K562 (cell line): ENCODE measurements around the gene MLST8. TPM values are rescaled to one million over a fixed set of nuclear protein-coding genes. Genes with fewer than 3 reads are reported as not detected.

ENCODE experiments used
- ATAC-seq: fragments of 200-7000 bp; cut with Tn5 transposase; 3 replicates; pipeline ENCODE4 v1.9.1; 2020; ENCODE audit warnings: moderate library complexity
- BruUV-seq: library from RNA; stranded (reverse); fragments of 400-500 nt; replicated peaks from 2 replicates; lab custom pipeline; 2021; lab: Mats Ljungman, UMichigan
- CTCF ChIA-PET: fragments of 300-600 bp; formaldehyde crosslinking; extraction: SDS; loops from one replicate; lab custom pipeline; 2021; ENCODE audit warnings: low intra/inter-chr PET ratio; lab: Yijun Ruan, JAX
- POLR2A ChIA-PET: fragments of 300-600, 350-650 bp; sonication (Branson Sonifier 250); formaldehyde crosslinking; extraction: SDS; loops from one replicate; lab custom pipeline; 2021; ENCODE audit warnings: antibody characterized with exemption, inconsistent platforms; lab: Yijun Ruan, JAX
- DNase-seq, 4 experiments: peaks; one replicate each; pipeline versions ENCODE4 v3.0.0 to v3.0.0-alpha.2; 2011 to 2018; ENCODE audit warnings: low spot score in 3 of 4, mixed read lengths in 3 of 4; ENCODE audit errors: extremely low read depth in 1 of 4
- FAIRE-seq: peaks from 2 replicates; lab custom pipeline; 2011; peaks lifted over from hg19 to GRCh38; lab: Jason Lieb, UNC
- H2AFZ ChIP-seq: 2 replicates; pipeline ENCODE4 v1.6.0; 2011; ENCODE audit warnings: low read depth, low read length, control low read depth, inconsistent platforms
- H3K27ac ChIP-seq: fragments of 200-600 bp; 3 replicates; pipeline ENCODE4 v1.8.0; 2011; ENCODE audit warnings: low read depth, mild to moderate bottlenecking, control low read depth, inconsistent platforms, low read length, moderate library complexity, mixed read lengths; ENCODE audit errors: extremely low read depth
- H3K27me3 ChIP-seq, 2 experiments: fragments of 300-600 bp in 1 of 2; 2 replicates in 1 of 2; 3 replicates in 1 of 2; pipeline versions ENCODE4 v1.6.0 to v1.8.0; 2011; ENCODE audit warnings: inconsistent platforms in 2 of 2, low read length in 2 of 2, mild to moderate bottlenecking in 1 of 2, mixed read lengths in 1 of 2, moderate library complexity in 1 of 2; ENCODE audit not compliant: control insufficient read depth in 2 of 2, insufficient read depth in 2 of 2
- H3K36me3 ChIP-seq: fragments of 300-600 bp; 3 replicates; pipeline ENCODE4 v1.8.0; 2011; ENCODE audit warnings: mild to moderate bottlenecking, low read length, inconsistent platforms; ENCODE audit not compliant: control insufficient read depth, insufficient read depth
- H3K4me1 ChIP-seq, 2 experiments: fragments of 200-600 bp in 1 of 2; replicated peaks in 1 of 2; 2 replicates in 1 of 2; 3 replicates in 1 of 2; pipeline versions ENCODE4 v1.5.1 to v1.8.0; 2011; ENCODE audit warnings: inconsistent platforms in 2 of 2, low read length in 2 of 2, mild to moderate bottlenecking in 1 of 2, mixed read lengths in 1 of 2, moderate library complexity in 1 of 2; ENCODE audit not compliant: control insufficient read depth in 2 of 2, insufficient read depth in 2 of 2
- H3K4me2 ChIP-seq: 2 replicates; pipeline ENCODE4 v1.6.1; 2011; ENCODE audit warnings: low read length, control low read depth, inconsistent platforms, mixed read lengths; ENCODE audit not compliant: insufficient read depth
- H3K4me3 ChIP-seq: fragments of 200-600 bp; sonication (generic), shearing (Covaris generic); 2 replicates; pipeline ENCODE4 v1.5.1; 2016; ENCODE audit warnings: control low read depth, inconsistent platforms
- H3K79me2 ChIP-seq: fragments of 200-600 bp; 3 replicates; pipeline ENCODE4 v1.8.0; 2011; ENCODE audit warnings: low read length, inconsistent platforms; ENCODE audit not compliant: control insufficient read depth, insufficient read depth
- H3K9ac ChIP-seq, 2 experiments: 2 replicates each; pipeline versions ENCODE4 v1.6.0 to v1.6.1; 2011; ENCODE audit warnings: low read depth in 2 of 2, low read length in 2 of 2, control low read depth in 1 of 2, inconsistent platforms in 1 of 2, mild to moderate bottlenecking in 1 of 2, mixed read lengths in 1 of 2; ENCODE audit not compliant: insufficient read depth in 1 of 2
- H3K9me1 ChIP-seq: one replicate; pipeline ENCODE4 v1.6.0; 2011; ENCODE audit warnings: inconsistent platforms, mild to moderate bottlenecking, low read length, moderate library complexity; ENCODE audit not compliant: control insufficient read depth, insufficient read depth
- H3K9me3 ChIP-seq: replicated peaks from 2 replicates; pipeline ENCODE4 v1.5.1; 2011; ENCODE audit warnings: low read depth, low read length, inconsistent platforms; ENCODE audit not compliant: control insufficient read depth, insufficient read depth
- H4K20me1 ChIP-seq: replicated peaks from 2 replicates; pipeline ENCODE4 v1.6.1; 2011; ENCODE audit warnings: low read length, inconsistent platforms, mixed read lengths; ENCODE audit not compliant: control insufficient read depth, insufficient read depth
- PRPF4 ChIP-seq: fragments of 200-400 bp; formaldehyde crosslinking; IDR thresholded peaks from one replicate; pipeline ENCODE4 v1.6.1; 2017; ENCODE audit warnings: low read length, low read depth, mild to moderate bottlenecking; ENCODE audit not compliant: insufficient read depth, poor library complexity, severe bottlenecking
- ZNF12 ChIP-seq: sonication (generic); formaldehyde crosslinking; IDR thresholded peaks from 2 replicates; pipeline ENCODE4 v1.4.0; 2020; ENCODE audit warnings: mild to moderate bottlenecking, missing genetic modification reagents
- ZNF232 ChIP-seq: sonication (generic); formaldehyde crosslinking; IDR thresholded peaks from 2 replicates; pipeline ENCODE4 v1.8.0; 2022; ENCODE audit warnings: mild to moderate bottlenecking, missing genetic modification reagents
- WGBS: fragments of 100-300 bp; shearing (Covaris generic); methylation state at CpG from one replicate; pipeline ENCODE4 v1.1.6; 2016; ENCODE audit warnings: low coverage, mixed read lengths; ENCODE audit not compliant: insufficient coverage; ENCODE audit errors: missing lambda C conversion rate; 5-methylcytosine and 5-hydroxymethylcytosine counted together
- in situ Hi-C: fragments of 300-500 bp; cut with MboI; formaldehyde crosslinking; loops from 4 replicates; pipeline ENCODE4 v1.15.0; 2018; ENCODE audit warnings: inconsistent platforms, mixed read lengths
- intact Hi-C: fragments of 100-400 bp; cut with micrococcal nuclease; formaldehyde crosslinking; loops from 2 replicates; pipeline ENCODE4 v1.14.2; 2022
- polyA plus RNA-seq, 8 experiments: library from polyadenylated mRNA; depleted of rRNA in 4 of 8; stranded (reverse) in 5 of 8; unstranded in 3 of 8; fragments of >200 nt; fragmentation: Nextera tagmentation in 2 of 8; fragmentation: Illumina TruSeq in 1 of 8; extraction: Ambion mirVana in 2 of 8; extraction: Trizol in 1 of 8; gene quantifications; 2 replicates each; pipeline versions ENCODE4 v1.2.1 to v1.2.3, GENCODE V29; 2011 to 2014; ENCODE audit warnings: inconsistent platforms in 1 of 8, missing spikeins in 1 of 8
- total RNA-seq, 7 experiments: library from RNA; depleted of rRNA in 6 of 7; stranded (reverse); fragments of >200 nt in 6 of 7; fragmentation: Illumina TruSeq in 2 of 7; extraction: Trizol in 2 of 7; gene quantifications; 2 replicates each; pipeline versions ENCODE4 v1.2.1 to v1.2.3, GENCODE V29; 2011 to 2021; ENCODE audit warnings: low replicate concordance in 1 of 7
- TF ChIP-seq, protein P1 (sequence below): fragments of 200-800 bp; sonication (Bioruptor generic); IDR thresholded peaks from 2 replicates; pipeline ENCODE4 v1.6.1; 2016; ENCODE audit warnings: missing genetic modification characterization, missing compliant biosample characterization

Gene MLST8
- total and polyA plus RNA-seq, 9 of the 15 experiments (the other 6 are each of a cell fraction or from before 2014, with no cell fraction given) = 1.5 to 116 (median 43.3) TPM

DNA sequence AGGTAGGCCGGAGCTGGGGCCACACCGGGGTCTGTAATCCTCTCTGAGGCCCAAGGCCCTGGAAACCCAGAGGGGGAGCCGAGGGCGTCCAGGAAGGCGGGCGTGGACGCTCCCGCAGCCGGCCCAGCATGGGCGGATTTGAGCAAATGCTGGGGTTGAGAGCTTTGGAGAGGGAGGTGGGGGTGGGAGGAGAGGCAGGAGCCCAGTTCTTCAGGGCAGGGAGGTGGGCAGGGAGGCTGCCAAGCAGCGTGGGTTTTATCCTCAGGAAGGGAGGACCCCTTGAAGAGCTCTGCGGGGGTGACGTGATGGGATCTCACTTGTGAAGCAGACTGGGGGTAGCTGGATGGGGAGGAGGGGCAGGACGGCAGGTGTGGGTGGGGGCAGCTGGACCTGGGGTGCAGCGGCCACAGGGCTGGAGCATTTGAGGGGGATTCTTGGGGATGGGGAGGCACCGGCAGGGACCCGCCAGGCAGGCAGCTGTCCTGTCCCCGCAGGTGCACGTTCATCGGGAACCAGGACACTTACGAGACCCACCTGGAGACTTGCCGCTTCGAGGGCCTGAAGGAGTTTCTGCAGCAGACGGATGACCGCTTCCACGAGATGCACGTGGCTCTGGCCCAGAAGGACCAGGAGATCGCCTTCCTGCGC lies 32.4 kb upstream of the MLST8 start (continued):
- no peak for TF ChIP-seq PRPF4

DNA sequence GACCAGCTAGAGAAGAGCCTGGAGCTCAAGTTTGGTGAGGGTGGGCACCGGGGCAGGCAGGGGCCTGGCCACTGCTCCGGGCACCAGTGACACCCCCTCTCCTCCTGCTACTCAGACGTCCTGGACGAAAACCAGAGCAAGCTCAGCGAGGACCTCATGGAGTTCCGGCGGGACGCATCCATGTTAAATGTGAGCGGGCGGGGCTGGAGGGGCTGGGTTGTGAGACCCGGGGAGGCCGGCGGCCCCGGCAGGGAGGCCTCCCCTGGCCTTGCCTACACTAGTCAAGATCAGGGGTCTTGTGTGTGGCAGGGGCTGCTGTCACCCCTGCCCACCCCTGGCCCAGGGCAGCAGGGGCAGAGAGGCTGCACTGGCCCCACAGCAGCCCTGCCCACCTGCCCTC lies 31.9 kb upstream of the MLST8 start:
- H3K79me2 ChIP-seq = no peaks in the 10 kb centered on the region
- in situ Hi-C loops = no loop called here
- CTCF ChIA-PET = no interaction called here
- H3K4me1 ChIP-seq = peaks cover 0 to 59% of the 10 kb centered on the region in 2 experiments; a peak in 2 of 5 replicates
- no peaks in the 10 kb centered on the region for H3K27me3 ChIP-seq
- ATAC-seq (no peak), DNase-seq (no peak), FAIRE-seq (no peak)
- H3K4me3 ChIP-seq = no peak overlapping the region
- no peak overlapping the region for H3K27ac ChIP-seq
- no peaks in the 10 kb centered on the region for H3K9me3 ChIP-seq
- peak overlapping the region in 1 of 2 experiments; percentile 26; a peak in 1 of 4 replicates for H3K9ac ChIP-seq
- intact Hi-C loops = no loop called here
- no peak overlapping the region for H3K4me2 ChIP-seq
- 91% methylated on average over 13 of the region's 14 CpGs for WGBS
- no peaks in the 10 kb centered on the region for H3K9me1 ChIP-seq
- H4K20me1 ChIP-seq = no peaks in the 10 kb centered on the region; the same call in 1 of the 2 replicates
- POLR2A ChIA-PET = interaction anchor here (0.7 to 4.3 kb wide), 2 partner anchors 18 to 31 kb away, joined by 3 to 27 read pairs; partner anchors contain the start of gene TRAF7
- no peak overlapping the region for H2AFZ ChIP-seq
- H3K36me3 ChIP-seq = peaks cover 76% of the 10 kb centered on the region; the same call in 2 of the 3 replicates
- no TSS peak for BruUV-seq
- TF ChIP-seq ZNF232 (CRISPR knock-in tag) (no peak), ZNF12 (no peak)
- TF ChIP-seq, protein P1, sequence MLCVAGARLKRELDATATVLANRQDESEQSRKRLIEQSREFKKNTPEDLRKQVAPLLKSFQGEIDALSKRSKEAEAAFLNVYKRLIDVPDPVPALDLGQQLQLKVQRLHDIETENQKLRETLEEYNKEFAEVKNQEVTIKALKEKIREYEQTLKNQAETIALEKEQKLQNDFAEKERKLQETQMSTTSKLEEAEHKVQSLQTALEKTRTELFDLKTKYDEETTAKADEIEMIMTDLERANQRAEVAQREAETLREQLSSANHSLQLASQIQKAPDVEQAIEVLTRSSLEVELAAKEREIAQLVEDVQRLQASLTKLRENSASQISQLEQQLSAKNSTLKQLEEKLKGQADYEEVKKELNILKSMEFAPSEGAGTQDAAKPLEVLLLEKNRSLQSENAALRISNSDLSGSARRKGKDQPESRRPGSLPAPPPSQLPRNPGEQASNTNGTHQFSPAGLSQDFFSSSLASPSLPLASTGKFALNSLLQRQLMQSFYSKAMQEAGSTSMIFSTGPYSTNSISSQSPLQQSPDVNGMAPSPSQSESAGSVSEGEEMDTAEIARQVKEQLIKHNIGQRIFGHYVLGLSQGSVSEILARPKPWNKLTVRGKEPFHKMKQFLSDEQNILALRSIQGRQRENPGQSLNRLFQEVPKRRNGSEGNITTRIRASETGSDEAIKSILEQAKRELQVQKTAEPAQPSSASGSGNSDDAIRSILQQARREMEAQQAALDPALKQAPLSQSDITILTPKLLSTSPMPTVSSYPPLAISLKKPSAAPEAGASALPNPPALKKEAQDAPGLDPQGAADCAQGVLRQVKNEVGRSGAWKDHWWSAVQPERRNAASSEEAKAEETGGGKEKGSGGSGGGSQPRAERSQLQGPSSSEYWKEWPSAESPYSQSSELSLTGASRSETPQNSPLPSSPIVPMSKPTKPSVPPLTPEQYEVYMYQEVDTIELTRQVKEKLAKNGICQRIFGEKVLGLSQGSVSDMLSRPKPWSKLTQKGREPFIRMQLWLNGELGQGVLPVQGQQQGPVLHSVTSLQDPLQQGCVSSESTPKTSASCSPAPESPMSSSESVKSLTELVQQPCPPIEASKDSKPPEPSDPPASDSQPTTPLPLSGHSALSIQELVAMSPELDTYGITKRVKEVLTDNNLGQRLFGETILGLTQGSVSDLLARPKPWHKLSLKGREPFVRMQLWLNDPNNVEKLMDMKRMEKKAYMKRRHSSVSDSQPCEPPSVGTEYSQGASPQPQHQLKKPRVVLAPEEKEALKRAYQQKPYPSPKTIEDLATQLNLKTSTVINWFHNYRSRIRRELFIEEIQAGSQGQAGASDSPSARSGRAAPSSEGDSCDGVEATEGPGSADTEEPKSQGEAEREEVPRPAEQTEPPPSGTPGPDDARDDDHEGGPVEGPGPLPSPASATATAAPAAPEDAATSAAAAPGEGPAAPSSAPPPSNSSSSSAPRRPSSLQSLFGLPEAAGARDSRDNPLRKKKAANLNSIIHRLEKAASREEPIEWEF (CRISPR knock-in tag) = no peak
